ENCODE results near the gene CD8B2.
"Not testable (repeated sequence)": the region's sequence is repeated elsewhere in the genome, so short reads cannot be mapped to it uniquely, and the experiment has no call there.

CD8B2 gene

DNA sequence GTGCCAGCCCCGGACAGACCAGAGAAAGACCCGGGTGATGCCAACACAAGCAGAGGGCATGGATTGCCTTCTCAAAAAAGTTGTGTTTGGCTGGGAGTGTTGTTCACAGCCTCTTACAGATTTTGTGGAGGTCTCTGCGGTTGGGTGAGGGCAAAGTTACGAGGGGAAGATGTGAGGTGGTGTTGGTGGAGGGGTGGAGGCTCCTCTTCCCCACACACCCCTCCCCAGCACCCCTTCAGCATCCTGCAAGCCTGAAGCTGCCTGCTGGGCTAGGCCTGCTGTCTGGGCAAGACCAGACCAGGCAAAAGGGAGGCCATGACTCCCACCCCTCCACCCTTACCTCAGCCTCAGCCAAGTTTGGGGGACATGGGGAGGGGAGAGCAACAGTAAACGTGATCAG is 26.2 kb downstream of the CD8B2 start:
- DNase-seq (ENCODE audit: low spot score), result not testable (repeated sequence)

DNA sequence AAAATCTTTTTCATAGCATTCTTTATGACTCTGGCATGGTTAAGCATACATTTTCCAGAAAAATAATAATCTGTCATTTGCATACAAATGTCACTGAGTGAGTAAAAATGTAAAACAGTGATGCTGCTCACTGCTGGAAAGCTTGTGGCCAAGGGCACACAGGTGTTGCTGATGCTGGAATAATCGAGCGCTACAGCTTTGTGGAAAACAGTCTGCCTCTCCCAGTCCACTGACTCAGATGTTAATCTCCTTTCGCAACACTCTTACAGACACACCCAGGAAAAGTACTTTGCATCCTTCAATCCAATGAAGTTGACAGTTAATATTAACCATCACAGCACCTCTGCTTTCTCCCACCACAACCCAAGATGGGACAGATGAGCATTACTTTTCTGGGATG is 27.7 kb downstream of the CD8B2 start:
- DNase-seq (ENCODE audit: low spot score), result peak; percentile 72

- DNase-seq (ENCODE audit: low spot score), result no peak
Observed at GRCh38 chr2:106516436-106516835, 29.3 kb downstream of the CD8B2 start.

DNA sequence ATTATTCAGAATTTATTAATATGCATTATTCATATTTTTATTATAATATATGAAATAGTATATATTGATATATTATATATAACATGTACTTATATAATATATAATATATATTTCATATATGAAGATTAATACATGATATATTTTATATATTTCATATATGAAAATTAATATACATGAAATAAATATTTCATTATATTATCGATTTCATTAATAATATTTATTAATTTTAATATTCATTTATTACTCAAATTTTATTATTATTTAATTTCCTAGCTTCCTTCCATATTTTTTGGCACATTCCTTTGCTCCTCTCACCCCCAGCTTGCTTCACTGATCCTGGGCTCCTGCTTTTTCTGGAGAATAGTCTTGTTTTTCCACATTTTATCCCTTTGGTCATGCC is 29.7 kb downstream of the CD8B2 start:
- DNase-seq (ENCODE audit: low spot score), result no peak

GRCh38 chr2:106517329-106517728 is 30.2 kb downstream of the CD8B2 start:
- DNase-seq (ENCODE audit: low spot score), result no peak

DNA sequence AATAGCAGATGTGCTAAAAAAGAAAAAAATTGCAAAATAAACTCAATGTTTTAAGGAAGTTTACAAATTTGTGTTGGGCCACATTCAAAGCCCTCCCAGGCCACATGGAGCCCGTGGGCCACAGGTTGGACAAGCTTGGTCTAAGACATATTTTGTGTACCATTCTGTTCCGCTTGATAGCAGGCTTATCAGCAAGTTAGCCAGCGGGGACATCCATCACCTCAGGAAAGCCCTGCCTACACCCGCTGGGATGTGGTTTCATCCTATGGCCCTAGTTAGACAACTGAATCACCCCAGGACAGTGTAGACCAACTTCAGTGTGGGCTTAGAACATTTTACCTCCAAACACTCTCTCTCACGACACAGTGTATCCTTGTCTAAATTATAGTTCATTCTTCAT is 32.6 kb downstream of the CD8B2 start:
- DNase-seq (ENCODE audit: low spot score), result no peak

GRCh38 chr2:106521016-106521415 is 33.9 kb downstream of the CD8B2 start:
- DNase-seq (ENCODE audit: low spot score), result no peak

GRCh38 chr2:106523976-106524665 is 37.0 kb downstream of the CD8B2 start:
- DNase-seq (ENCODE audit: low spot score), result no peak

DNA sequence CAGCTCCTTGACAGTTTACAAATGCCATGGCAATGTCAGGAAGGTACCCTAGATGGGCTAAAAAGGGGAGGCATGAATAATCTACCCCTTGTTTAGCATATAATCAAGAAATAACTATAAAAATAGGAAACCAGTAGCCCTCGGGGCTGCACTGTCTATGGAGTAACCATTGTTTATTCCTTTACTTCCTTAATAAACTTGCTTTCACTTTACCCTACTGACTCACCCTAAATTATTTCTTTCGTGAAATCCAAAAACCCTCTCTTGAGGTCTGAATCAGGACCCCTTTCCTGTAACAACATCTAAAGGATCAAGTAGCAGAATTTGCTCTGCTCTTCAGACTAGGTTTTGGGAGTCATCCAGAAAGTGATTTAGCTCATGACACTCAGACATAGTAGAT is 43.7 kb downstream of the CD8B2 start:
- DNase-seq (ENCODE audit: low spot score), result no peak

DNA sequence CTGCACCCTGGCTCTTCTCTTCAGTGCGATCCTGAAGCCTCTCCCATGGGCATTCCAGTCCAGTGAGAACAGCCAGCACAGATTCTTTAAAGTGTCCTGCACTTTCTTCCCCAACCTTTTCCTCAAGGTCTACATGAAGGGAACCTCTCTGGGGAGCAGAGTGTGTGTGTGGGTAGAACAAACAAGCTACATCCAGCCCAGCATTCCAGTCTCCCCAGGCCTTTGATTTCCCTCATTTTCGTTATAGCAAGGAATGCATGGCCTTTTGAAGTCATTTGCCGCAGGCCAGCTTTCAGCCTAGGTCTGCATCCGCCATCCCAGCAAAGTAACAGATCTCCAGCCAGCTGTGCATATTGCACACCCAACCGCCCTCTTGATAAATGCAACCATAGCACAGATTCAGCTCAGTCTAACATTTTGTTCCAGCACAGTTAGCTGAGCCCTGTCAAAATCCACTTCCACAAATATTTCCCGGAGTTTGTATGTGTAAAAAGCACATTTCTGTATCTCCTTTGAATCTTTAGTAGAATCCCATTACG is 44.6 kb downstream of the CD8B2 start:
- peak; percentile 97 for DNase-seq (ENCODE audit: low spot score)

DNA sequence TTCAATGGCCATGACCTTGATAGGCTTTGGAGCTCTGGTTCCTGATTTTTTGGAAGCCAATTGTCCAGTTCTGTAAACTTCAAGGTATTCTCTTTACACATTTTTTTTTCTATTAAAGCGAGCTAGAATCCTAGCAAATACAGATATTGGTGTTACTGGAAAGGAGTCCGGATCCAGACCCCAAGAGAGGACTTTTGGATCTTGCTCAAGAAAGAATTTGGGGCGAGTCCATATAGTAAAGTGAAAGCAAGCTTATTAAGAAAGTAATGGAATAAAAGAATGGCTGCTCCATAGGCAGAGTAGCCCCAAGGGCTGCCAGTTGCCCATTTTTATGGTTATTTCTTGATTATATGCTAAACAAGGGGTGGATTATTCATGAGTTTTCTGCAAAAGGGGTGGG is 45.1 kb downstream of the CD8B2 start:
- DNase-seq (ENCODE audit: low spot score), result no peak

GRCh38 chr2:106534471-106534870 is 47.3 kb downstream of the CD8B2 start:
- DNase-seq (ENCODE audit: low spot score), result no peak

GRCh38 chr2:106536490-106536889 is 49.3 kb downstream of the CD8B2 start:
- DNase-seq (ENCODE audit: low spot score), result no peak

GRCh38 chr2:106537047-106537446 is 49.9 kb downstream of the CD8B2 start:
- no peak for DNase-seq (ENCODE audit: low spot score)

- no peak for DNase-seq (ENCODE audit: low spot score)
Observed at GRCh38 chr2:106537791-106538191, 50.6 kb downstream of the CD8B2 start.

DNA sequence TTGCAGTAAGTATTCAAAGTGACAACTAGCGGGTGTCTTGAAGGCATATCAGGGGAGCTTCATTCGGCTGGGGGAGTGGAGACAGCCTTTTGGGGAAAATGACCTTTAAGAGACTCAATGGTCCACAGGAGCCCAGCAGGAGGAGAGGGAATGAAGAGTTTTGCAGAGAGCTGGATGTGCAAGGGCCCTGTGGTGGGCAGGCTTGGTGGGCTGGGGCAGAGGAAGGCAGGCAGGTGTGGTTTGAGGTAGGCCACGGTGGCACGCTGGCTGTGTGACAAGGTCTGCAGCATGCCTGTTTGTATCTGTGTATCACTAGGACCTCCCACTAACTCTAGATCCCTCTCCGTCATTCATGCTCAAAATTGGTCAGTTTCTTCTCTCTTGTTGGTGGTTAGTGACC is 53.7 kb downstream of the CD8B2 start:
- DNase-seq (ENCODE audit: low spot score), result no peak

- no peak for DNase-seq (ENCODE audit: low spot score)
Observed at GRCh38 chr2:106541333-106541732, 54.2 kb downstream of the CD8B2 start.

GRCh38 chr2:106542746-106543359 is 55.7 kb downstream of the CD8B2 start:
- DNase-seq (ENCODE audit: low spot score), result peak; percentile 80

GRCh38 chr2:106545007-106545406 is 57.8 kb downstream of the CD8B2 start:
- no peak for DNase-seq (ENCODE audit: low spot score)

DNA sequence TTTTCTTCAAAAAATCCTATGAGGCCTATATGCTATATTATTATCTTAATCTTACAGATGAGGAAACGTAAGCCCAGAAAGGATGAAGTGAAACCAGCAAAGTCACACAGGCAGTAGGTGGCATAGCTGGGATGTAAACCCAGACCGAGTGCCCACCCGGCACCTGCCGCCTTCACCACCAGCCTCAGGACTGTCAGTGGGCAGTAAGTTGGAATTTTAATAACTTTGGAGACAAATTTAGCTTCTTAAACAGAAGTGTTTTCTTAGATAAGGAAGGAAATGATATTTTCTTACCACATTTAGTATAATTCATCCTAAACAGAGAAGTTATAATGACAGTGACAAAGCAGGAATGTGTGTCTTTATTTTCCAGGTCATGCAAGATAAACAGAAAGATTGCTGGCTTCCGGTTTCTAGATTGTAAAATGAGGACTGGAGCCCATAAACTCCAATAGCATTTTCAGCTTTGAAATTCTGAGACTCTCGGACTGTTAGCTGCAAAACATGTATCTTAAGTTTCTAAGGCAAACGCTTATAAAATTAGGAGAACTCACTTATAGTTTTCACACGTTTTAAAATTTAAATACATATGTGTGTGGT is 59.3 kb downstream of the CD8B2 start:
- DNase-seq (ENCODE audit: low spot score), result no peak

DNA sequence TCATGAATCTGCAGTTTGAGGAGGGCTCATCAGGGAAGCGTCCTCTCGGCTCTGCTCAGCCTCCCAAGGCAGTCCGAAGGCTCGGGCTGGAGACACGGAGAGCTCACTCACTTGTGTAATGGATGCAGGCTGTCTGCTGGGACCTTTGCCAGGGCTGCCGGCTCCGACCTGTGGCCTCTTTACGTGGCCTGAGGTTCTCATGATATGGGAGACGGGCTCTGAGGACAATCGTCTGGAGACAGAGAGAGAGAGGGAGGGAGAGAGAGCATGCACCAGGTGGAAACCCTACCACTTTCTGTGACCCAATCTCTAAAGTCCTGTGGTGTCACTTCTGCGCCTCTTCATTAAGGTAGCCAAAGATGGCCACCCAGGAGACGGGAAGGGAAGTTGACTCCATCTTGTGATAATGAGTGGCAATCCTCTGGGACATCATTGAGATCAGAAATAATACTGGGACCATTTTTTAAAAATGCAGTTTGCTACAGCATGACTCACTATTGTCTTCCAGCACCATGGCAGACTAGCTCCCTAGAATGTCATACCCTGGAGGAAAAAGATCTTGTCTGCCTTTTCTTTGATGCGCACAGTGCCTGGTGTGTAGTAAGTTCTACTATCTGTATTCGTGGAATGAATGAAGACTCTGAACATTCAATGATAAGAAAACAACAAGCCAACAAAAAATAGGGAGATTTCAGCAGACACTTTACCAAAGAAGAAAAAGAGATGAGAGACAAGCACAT is 60.2 kb downstream of the CD8B2 start:
- no peak for DNase-seq (ENCODE audit: low spot score)

- no peak for DNase-seq (ENCODE audit: low spot score)
Observed at GRCh38 chr2:106551417-106552130, 64.4 kb downstream of the CD8B2 start.
